A549 (cell line): Measurements from ENCODE around the gene NCAPG. TPM values are rescaled to one million over a fixed set of nuclear protein-coding genes. Genes with fewer than 3 reads are reported as not detected.
"Not testable (repeated sequence)": the region's sequence is repeated elsewhere in the genome, so short reads cannot be mapped to it uniquely, and the experiment has no call there.

Source experiments
- ATAC-seq, 2 experiments: fragments of 200-7000 bp in 1 of 2; fragments of >200 bp in 1 of 2; cut with Nextera tagmentation in 1 of 2; cut with Tn5 transposase in 1 of 2; 3 replicates each; pipeline versions ENCODE4 v1.8.0 to v1.9.1; 2018 to 2020; ENCODE audit warnings: mild to moderate bottlenecking in 1 of 2, moderate library complexity in 1 of 2
- CTCF ChIA-PET: fragments of 300-600 bp; sonication (Branson Sonifier 250); formaldehyde crosslinking; extraction: SDS; loops from one replicate; lab custom pipeline; 2021; ENCODE audit warnings: antibody characterized with exemption, inconsistent platforms; lab: Yijun Ruan, JAX
- POLR2A ChIA-PET: fragments of 350-600 bp; formaldehyde crosslinking; extraction: SDS; loops from one replicate; lab custom pipeline; 2021; ENCODE audit warnings: antibody characterized with exemption, inconsistent platforms; lab: Yijun Ruan, JAX
- DNase-seq, 2 experiments: peaks; one replicate each; pipeline versions ENCODE4 v3.0.0 to v3.0.0-alpha.2; 2011 to 2016; ENCODE audit warnings: low read depth in 1 of 2, low spot score in 1 of 2
- FAIRE-seq: peaks from 2 replicates; lab custom pipeline; 2011; peaks lifted over from hg19 to GRCh38; lab: Jason Lieb, UNC
- H3K27ac ChIP-seq, 2 experiments: fragments of >200 bp; sonication (Bioruptor Twin); formaldehyde crosslinking; 3 replicates each; pipeline ENCODE4 v1.5.1; 2016 to 2017
- H3K4me1 ChIP-seq: fragments of >200 bp; sonication (Bioruptor Twin); formaldehyde crosslinking; 3 replicates; pipeline ENCODE4 v1.6.1; 2016
- H3K4me2 ChIP-seq: fragments of >200 bp; sonication (Bioruptor Twin); formaldehyde crosslinking; 3 replicates; pipeline ENCODE4 v1.6.1; 2016
- H3K4me3 ChIP-seq: fragments of >200 bp; sonication (Bioruptor Twin); formaldehyde crosslinking; 3 replicates; pipeline ENCODE4 v1.5.1; 2016
- H3K9me3 ChIP-seq: fragments of >200 bp; sonication (Bioruptor Twin); formaldehyde crosslinking; 3 replicates; pipeline ENCODE4 v1.6.1; 2016
- BCL3 ChIP-seq: fragments of >200 bp; sonication (Bioruptor Twin); formaldehyde crosslinking; IDR thresholded peaks from 3 replicates; pipeline ENCODE4 v1.6.1; 2016
- EHF ChIP-seq: fragments of 250-450 bp; sonication (Bioruptor Pico); IDR thresholded peaks from 2 replicates; pipeline ENCODE4 v1.5.0; 2020; ENCODE audit warnings: mild to moderate bottlenecking
- FOSL2 ChIP-seq, 2 experiments: fragments of 450-650 bp in 1 of 2; fragments of >200 bp in 1 of 2; sonication (Bioruptor Twin) in 1 of 2; formaldehyde crosslinking; IDR thresholded peaks; 2 replicates each; pipeline versions ENCODE4 v1.5.0 to v1.6.1; 2016 to 2020; ENCODE audit warnings: mild to moderate bottlenecking in 1 of 2, moderate library complexity in 1 of 2
- GATA3 ChIP-seq: IDR thresholded peaks from 2 replicates; pipeline ENCODE4 v1.6.1; 2012; ENCODE audit warnings: borderline replicate concordance
- KDM1A ChIP-seq: fragments of 200-600 bp; sonication (generic); IDR thresholded peaks from 2 replicates; pipeline ENCODE4 v1.6.1; 2016; ENCODE audit warnings: low read depth, mild to moderate bottlenecking
- MAFK ChIP-seq: fragments of 450-650 bp; IDR thresholded peaks from 2 replicates; pipeline ENCODE4 v1.6.1; 2014; ENCODE audit not compliant: partially characterized antibody
- PBX3 ChIP-seq: IDR thresholded peaks from 2 replicates; pipeline ENCODE4 v1.6.1; 2012
- POLR2A ChIP-seq: IDR thresholded peaks from 2 replicates; pipeline ENCODE4 v1.6.1; 2012; ENCODE audit warnings: mild to moderate bottlenecking, low read length
- REST ChIP-seq: fragments of 200-600 bp; sonication (generic); IDR thresholded peaks from 2 replicates; pipeline ENCODE4 v1.6.1; 2016; ENCODE audit warnings: antibody characterized with exemption, mild to moderate bottlenecking, moderate library complexity
- SREBF2 ChIP-seq: fragments of 450-650 bp; IDR thresholded peaks from 2 replicates; pipeline ENCODE4 v1.6.1; 2014; ENCODE audit warnings: mild to moderate bottlenecking, moderate library complexity
- TP53 ChIP-seq: fragments of 250-450 bp; sonication (Bioruptor Pico); IDR thresholded peaks from 2 replicates; pipeline ENCODE4 v1.5.0; 2021; ENCODE audit warnings: mild to moderate bottlenecking, moderate library complexity
- WGBS: methylation state at CpG from one replicate; pipeline ENCODE4 v1.1.6; 2017; ENCODE audit errors: missing lambda C conversion rate; 5-methylcytosine and 5-hydroxymethylcytosine counted together
- polyA plus RNA-seq, 4 experiments: library from polyadenylated mRNA; depleted of rRNA in 3 of 4; stranded (reverse); fragments of >200 nt; fragmentation: RNase III in 1 of 4; extraction: RNeasy Plus Mini Kit Qiagen cat#74134 plus additional on column Dnase treatment in 1 of 4; gene quantifications; 2 replicates in 3 of 4; 3 replicates in 1 of 4; pipeline ENCODE4 v1.2.3, GENCODE V29; 2011 to 2017

Gene NCAPG
- polyA plus RNA-seq, 2 of the 4 experiments (the other 2 are of a cell fraction), result 23.9 to 36.4 TPM

GRCh38 chr4:17854036-17854435 is 43.3 kb downstream of the NCAPG start (continued):
- no peak for TF ChIP-seq PBX3

GRCh38 chr4:17859793-17860406 is 49.1 kb downstream of the NCAPG start:
- Histone ChIP-seq H3K27ac (no peak overlapping the region), H3K4me1 (no peaks in the 10 kb centered on the region), H3K4me3 (no peak overlapping the region), H3K9me3 (peaks cover 8% of the 10 kb centered on the region; the same call in 1 of the 3 replicates), H3K4me2 (no peak overlapping the region)
- ATAC-seq (no peak), FAIRE-seq (no peak), DNase-seq (no peak)
- TF ChIP-seq POLR2A (no peak), GATA3 (no peak), FOSL2 (IDR thresholded peaks at IDR 0.05) (no peak), FOSL2 (CRISPR knock-in tag; IDR thresholded peaks at IDR 0.05) (no peak), BCL3 (no peak), EHF (CRISPR knock-in tag) (no peak), TP53 (no peak), KDM1A (no peak), REST (no peak)
- CTCF ChIA-PET, result no interaction called here
- POLR2A ChIA-PET, result no interaction called here
- WGBS, result 89% methylated on average over 5 of the region's 5 CpGs

GRCh38 chr4:17861906-17862305 is 51.1 kb downstream of the NCAPG start:
- DNase-seq, H3K9me3 ChIP-seq, ATAC-seq, POLR2A ChIA-PET, FAIRE-seq, H3K4me1 ChIP-seq, H3K4me3 ChIP-seq, H3K4me2 ChIP-seq, H3K27ac ChIP-seq, CTCF ChIA-PET: not testable (repeated sequence)

- Histone ChIP-seq H3K27ac (no peak overlapping the region), H3K4me1 (no peaks in the 10 kb centered on the region), H3K4me3 (no peak overlapping the region), H3K9me3 (peaks cover 8% of the 10 kb centered on the region; the same call in 1 of the 3 replicates), H3K4me2 (no peak overlapping the region)
- ChIA-PET POLR2A (no interaction called here), CTCF (no interaction called here)
- DNase-seq (no peak), FAIRE-seq (no peak), ATAC-seq (no peak)
- TF ChIP-seq FOSL2 (IDR thresholded peaks at IDR 0.05) (no peak), FOSL2 (CRISPR knock-in tag; IDR thresholded peaks at IDR 0.05) (no peak), MAFK (peak; percentile 49), SREBF2 (no peak)
- 91% methylated on average over 1 of the region's 1 CpG for WGBS
Observed at GRCh38 chr4:17865866-17866363, 55.1 kb downstream of the NCAPG start.
